Liver (tissue), 9 donors: ENCODE results near the gene ARFIP1. TPM values are rescaled to one million over a fixed set of nuclear protein-coding genes. Genes with fewer than 3 reads are reported as not detected.

Experiments
- DNase-seq: peaks from one replicate; pipeline ENCODE4 v3.0.0-alpha.2; 2017; ENCODE audit warnings: low spot score
- H3K27ac ChIP-seq, 2 donors: one replicate each; pipeline ENCODE4 v1.7.0; 2013; ENCODE audit warnings: inconsistent platforms in 2 of 2, low read length in 2 of 2, control low read depth in 1 of 2, low read depth in 1 of 2, mild to moderate bottlenecking in 1 of 2
- H3K27me3 ChIP-seq, 4 donors: one replicate each; pipeline versions ENCODE4 v1.6.1 to v1.7.0; 2013; ENCODE audit warnings: low read length in 3 of 4, inconsistent platforms in 1 of 4, mild to moderate bottlenecking in 1 of 4, moderate library complexity in 1 of 4; ENCODE audit not compliant: control insufficient read depth in 4 of 4, insufficient read depth in 4 of 4
- H3K36me3 ChIP-seq, 4 donors: one replicate each; pipeline versions ENCODE4 v1.6.1 to v1.7.0; 2013; ENCODE audit warnings: low read length in 3 of 4, mild to moderate bottlenecking in 3 of 4, low read depth in 1 of 4, moderate library complexity in 1 of 4; ENCODE audit not compliant: control insufficient read depth in 4 of 4, insufficient read depth in 3 of 4
- H3K4me1 ChIP-seq, 4 donors: one replicate each; pipeline versions ENCODE4 v1.6.1 to v1.7.0; 2013; ENCODE audit warnings: low read length in 3 of 4, mild to moderate bottlenecking in 3 of 4, moderate library complexity in 1 of 4; ENCODE audit not compliant: control insufficient read depth in 4 of 4, insufficient read depth in 4 of 4
- H3K4me3 ChIP-seq, 3 donors: one replicate each; pipeline versions ENCODE4 v1.6.1 to v1.7.0; 2013; ENCODE audit warnings: low read length in 3 of 3, control low read depth in 1 of 3, low read depth in 1 of 3, mild to moderate bottlenecking in 1 of 3
- H3K9ac ChIP-seq, 2 donors: one replicate each; pipeline ENCODE4 v1.7.0; 2013; ENCODE audit warnings: low read length in 2 of 2, mild to moderate bottlenecking in 2 of 2, moderate library complexity in 2 of 2, control low read depth in 1 of 2, low read depth in 1 of 2
- H3K9me3 ChIP-seq, 4 donors: one replicate each; pipeline versions ENCODE4 v1.6.1 to v1.7.0; 2013; ENCODE audit warnings: low read length in 3 of 4; ENCODE audit not compliant: control insufficient read depth in 4 of 4
- EGR1 ChIP-seq, 2 donors: IDR thresholded peaks; 2 replicates each; pipeline ENCODE4 v1.6.1; 2016 to 2018; ENCODE audit warnings: antibody characterized with exemption in 2 of 2, low read depth in 2 of 2
- FOXA1 ChIP-seq: IDR thresholded peaks from 2 replicates; pipeline ENCODE4 v1.6.1; 2016; ENCODE audit warnings: antibody characterized with exemption
- FOXA2 ChIP-seq: IDR thresholded peaks from 2 replicates; pipeline ENCODE4 v1.6.1; 2016; ENCODE audit warnings: antibody characterized with exemption
- GABPA ChIP-seq, 2 donors: IDR thresholded peaks in 1 of 2; conservative IDR thresholded peaks in 1 of 2; 2 replicates each; pipeline ENCODE4 v1.6.1; 2016; ENCODE audit warnings: antibody characterized with exemption in 2 of 2, mild to moderate bottlenecking in 1 of 2, moderate library complexity in 1 of 2
- HNF4A ChIP-seq, 2 donors: conservative IDR thresholded peaks; 2 replicates each; pipeline ENCODE4 v1.6.1; 2016; ENCODE audit warnings: antibody characterized with exemption in 2 of 2, mild to moderate bottlenecking in 2 of 2
- HNF4G ChIP-seq: IDR thresholded peaks from 2 replicates; pipeline ENCODE4 v1.6.1; 2016; ENCODE audit warnings: antibody characterized with exemption
- JUND ChIP-seq, 2 donors: IDR thresholded peaks; 2 replicates each; pipeline ENCODE4 v1.6.1; 2016; ENCODE audit warnings: antibody characterized with exemption in 2 of 2
- NR2F2 ChIP-seq: IDR thresholded peaks from 2 replicates; pipeline ENCODE4 v1.6.1; 2016; ENCODE audit warnings: antibody characterized with exemption
- RXRA ChIP-seq, 2 donors: IDR thresholded peaks; 2 replicates each; pipeline ENCODE4 v1.6.1; 2017 to 2018; ENCODE audit warnings: antibody characterized with exemption in 2 of 2, mild to moderate bottlenecking in 1 of 2
- SP1 ChIP-seq: IDR thresholded peaks from 2 replicates; pipeline ENCODE4 v1.6.1; 2018; ENCODE audit warnings: antibody characterized with exemption, mild to moderate bottlenecking
- TAF1 ChIP-seq: conservative IDR thresholded peaks from 2 replicates; pipeline ENCODE4 v1.6.1; 2016; ENCODE audit warnings: antibody characterized with exemption, mild to moderate bottlenecking
- YY1 ChIP-seq: IDR thresholded peaks from 2 replicates; pipeline ENCODE4 v1.6.1; 2016; ENCODE audit warnings: antibody characterized with exemption, mild to moderate bottlenecking
- WGBS: extraction: QIAGEN DNeasy Blood & Tissue Kit; methylation state at CpG from one replicate; pipeline ENCODE4 v1.1.7; 2013; 5-methylcytosine and 5-hydroxymethylcytosine counted together
- polyA plus RNA-seq, 2 donors: library from polyadenylated mRNA; stranded (reverse) in 1 of 2; unstranded in 1 of 2; fragments of 200-250 nt in 1 of 2; fragments of >200 nt in 1 of 2; fragmentation: Nextera tagmentation in 1 of 2; extraction: Ambion mirVana in 1 of 2; gene quantifications; one replicate each; pipeline versions ENCODE4 v1.2.1 to v1.2.3, GENCODE V29; 2013 to 2015
- total RNA-seq, 2 donors: library from RNA; depleted of rRNA; stranded (reverse); fragments of >200 nt; gene quantifications; one replicate each; pipeline ENCODE4 v1.2.3, GENCODE V29; 2014
- TF ChIP-seq, protein P1 (sequence below): IDR thresholded peaks from 2 replicates; pipeline ENCODE4 v1.6.1; 2016; ENCODE audit warnings: antibody characterized with exemption, mild to moderate bottlenecking
- TF ChIP-seq, protein P2 (sequence below): IDR thresholded peaks from 2 replicates; pipeline ENCODE4 v1.6.1; 2016; ENCODE audit warnings: antibody characterized with exemption
- TF ChIP-seq, protein P3 (sequence below): IDR thresholded peaks from 2 replicates; pipeline ENCODE4 v1.6.1; 2016; ENCODE audit warnings: antibody characterized with exemption
- TF ChIP-seq, protein P4 (sequence below): IDR thresholded peaks from 2 replicates; pipeline ENCODE4 v1.6.1; 2016; ENCODE audit warnings: antibody characterized with exemption
- donor health status: healthy.
- donor health status: healthy.
- donor health status: healthy.
- donor health status: healthy.
- donor health status: healthy.

ARFIP1 gene
- total and polyA plus RNA-seq, 4 donors = 6.8 to 16.8 (median 14.9) TPM

DNA sequence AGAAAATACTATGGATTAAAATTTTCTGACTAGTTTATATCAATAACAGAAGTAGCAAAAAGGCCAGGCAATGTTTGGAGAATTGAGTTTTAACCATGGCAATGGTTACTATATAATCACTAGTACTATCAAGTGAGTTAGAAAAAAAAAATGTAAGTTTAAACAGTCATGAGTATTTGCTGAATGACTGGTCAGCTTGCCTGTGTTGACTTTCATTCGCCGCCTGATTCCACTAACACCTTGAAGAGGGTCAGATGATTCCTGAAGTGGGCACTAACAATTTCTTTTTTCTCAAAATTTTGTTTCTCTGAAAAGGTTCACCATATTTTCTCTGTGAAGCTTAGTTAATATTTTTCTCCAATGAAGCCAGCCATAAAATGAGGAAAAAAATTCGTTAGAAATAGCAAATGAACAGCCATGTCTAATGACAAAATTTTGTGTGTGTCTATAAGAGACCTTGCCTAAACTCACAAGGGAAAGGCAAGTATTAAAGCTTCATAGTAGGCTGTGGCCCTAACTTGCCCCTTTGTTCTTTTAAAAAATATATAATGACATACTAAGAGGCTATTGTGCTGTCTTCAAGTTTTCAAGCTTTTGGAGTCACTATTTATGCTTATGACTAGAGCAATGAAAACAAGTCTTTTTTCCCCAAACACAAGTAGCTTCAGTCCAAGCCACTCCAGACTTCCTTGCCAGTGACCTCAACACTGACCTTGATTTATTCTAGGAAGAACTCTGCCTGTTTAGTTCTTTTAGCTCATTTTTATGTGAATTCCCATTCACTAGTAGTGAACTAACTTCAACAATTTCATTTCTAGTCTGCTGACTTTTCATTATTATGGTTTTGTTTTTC, 138.0 kb downstream of the ARFIP1 start:
- Histone ChIP-seq H3K9me3 (peaks cover 0 to 2% (median 0%) of the 10 kb centered on the region in 4 donors), H3K9ac (no peak overlapping the region), H3K4me1 (no peaks in the 10 kb centered on the region), H3K36me3 (no peaks in the 10 kb centered on the region), H3K27me3 (no peaks in the 10 kb centered on the region), H3K27ac (no peak overlapping the region), H3K4me3 (no peak overlapping the region)
- 96% methylated on average over 3 of the region's 3 CpGs for WGBS
- DNase-seq = no peak
- TF ChIP-seq, protein P1, sequence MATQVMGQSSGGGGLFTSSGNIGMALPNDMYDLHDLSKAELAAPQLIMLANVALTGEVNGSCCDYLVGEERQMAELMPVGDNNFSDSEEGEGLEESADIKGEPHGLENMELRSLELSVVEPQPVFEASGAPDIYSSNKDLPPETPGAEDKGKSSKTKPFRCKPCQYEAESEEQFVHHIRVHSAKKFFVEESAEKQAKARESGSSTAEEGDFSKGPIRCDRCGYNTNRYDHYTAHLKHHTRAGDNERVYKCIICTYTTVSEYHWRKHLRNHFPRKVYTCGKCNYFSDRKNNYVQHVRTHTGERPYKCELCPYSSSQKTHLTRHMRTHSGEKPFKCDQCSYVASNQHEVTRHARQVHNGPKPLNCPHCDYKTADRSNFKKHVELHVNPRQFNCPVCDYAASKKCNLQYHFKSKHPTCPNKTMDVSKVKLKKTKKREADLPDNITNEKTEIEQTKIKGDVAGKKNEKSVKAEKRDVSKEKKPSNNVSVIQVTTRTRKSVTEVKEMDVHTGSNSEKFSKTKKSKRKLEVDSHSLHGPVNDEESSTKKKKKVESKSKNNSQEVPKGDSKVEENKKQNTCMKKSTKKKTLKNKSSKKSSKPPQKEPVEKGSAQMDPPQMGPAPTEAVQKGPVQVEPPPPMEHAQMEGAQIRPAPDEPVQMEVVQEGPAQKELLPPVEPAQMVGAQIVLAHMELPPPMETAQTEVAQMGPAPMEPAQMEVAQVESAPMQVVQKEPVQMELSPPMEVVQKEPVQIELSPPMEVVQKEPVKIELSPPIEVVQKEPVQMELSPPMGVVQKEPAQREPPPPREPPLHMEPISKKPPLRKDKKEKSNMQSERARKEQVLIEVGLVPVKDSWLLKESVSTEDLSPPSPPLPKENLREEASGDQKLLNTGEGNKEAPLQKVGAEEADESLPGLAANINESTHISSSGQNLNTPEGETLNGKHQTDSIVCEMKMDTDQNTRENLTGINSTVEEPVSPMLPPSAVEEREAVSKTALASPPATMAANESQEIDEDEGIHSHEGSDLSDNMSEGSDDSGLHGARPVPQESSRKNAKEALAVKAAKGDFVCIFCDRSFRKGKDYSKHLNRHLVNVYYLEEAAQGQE = no peak
- no peak for TF ChIP-seq NR2F2
- TF ChIP-seq, protein P2, sequence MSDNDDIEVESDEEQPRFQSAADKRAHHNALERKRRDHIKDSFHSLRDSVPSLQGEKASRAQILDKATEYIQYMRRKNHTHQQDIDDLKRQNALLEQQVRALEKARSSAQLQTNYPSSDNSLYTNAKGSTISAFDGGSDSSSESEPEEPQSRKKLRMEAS = no peak
- no peak for TF ChIP-seq TAF1
- TF ChIP-seq RXRA (IDR thresholded peaks at IDR 0.05) = no peak

DNA sequence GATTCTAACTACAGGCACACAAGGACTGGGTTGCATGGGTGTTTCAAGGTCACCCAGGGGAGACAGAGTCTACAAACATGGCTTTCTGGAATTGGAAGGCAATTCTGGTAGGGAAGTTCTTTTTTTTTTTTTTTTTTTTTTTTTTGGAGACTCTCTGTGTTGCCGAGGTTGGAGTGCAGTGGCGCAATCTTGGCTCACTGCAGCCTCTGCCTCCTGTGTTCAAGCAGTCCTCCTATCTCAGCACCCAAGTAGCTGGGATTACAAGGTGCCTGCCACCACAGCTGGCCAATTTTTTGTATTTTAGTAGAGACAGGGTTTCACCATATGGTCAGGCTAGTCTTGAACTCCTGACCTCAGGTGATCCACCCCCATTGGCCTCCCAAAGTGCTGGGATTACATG, 140.1 kb downstream of the ARFIP1 start:
- Histone ChIP-seq H3K27me3 (no peaks in the 10 kb centered on the region), H3K4me1 (no peaks in the 10 kb centered on the region), H3K9me3 (peaks cover 0 to 2% (median 0%) of the 10 kb centered on the region in 4 donors), H3K9ac (no peak overlapping the region), H3K4me3 (no peak overlapping the region), H3K27ac (no peak overlapping the region), H3K36me3 (no peaks in the 10 kb centered on the region)
- 95% methylated on average over 2 of the region's 2 CpGs for WGBS
- no peak for TF ChIP-seq FOXA2
- no peak for TF ChIP-seq EGR1 (IDR thresholded peaks at IDR 0.05; ENCODE audit: low read depth in 2 of 2)
- TF ChIP-seq RXRA (IDR thresholded peaks at IDR 0.05) = no peak
- TF ChIP-seq HNF4A (conservative IDR thresholded peaks at IDR 0.05) = no peak
- TF ChIP-seq, protein P1 = no peak
- no peak for TF ChIP-seq HNF4G
- no peak for TF ChIP-seq JUND (IDR thresholded peaks at IDR 0.05)
- TF ChIP-seq, protein P2 = no peak
- TF ChIP-seq TAF1 = no peak
- TF ChIP-seq YY1 = no peak
- no peak for TF ChIP-seq GABPA (IDR thresholded peaks at IDR 0.05 in 1 of 2, conservative IDR thresholded peaks at IDR 0.05 in 1 of 2)
- TF ChIP-seq, protein P3, sequence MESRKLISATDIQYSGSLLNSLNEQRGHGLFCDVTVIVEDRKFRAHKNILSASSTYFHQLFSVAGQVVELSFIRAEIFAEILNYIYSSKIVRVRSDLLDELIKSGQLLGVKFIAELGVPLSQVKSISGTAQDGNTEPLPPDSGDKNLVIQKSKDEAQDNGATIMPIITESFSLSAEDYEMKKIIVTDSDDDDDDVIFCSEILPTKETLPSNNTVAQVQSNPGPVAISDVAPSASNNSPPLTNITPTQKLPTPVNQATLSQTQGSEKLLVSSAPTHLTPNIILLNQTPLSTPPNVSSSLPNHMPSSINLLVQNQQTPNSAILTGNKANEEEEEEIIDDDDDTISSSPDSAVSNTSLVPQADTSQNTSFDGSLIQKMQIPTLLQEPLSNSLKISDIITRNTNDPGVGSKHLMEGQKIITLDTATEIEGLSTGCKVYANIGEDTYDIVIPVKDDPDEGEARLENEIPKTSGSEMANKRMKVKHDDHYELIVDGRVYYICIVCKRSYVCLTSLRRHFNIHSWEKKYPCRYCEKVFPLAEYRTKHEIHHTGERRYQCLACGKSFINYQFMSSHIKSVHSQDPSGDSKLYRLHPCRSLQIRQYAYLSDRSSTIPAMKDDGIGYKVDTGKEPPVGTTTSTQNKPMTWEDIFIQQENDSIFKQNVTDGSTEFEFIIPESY = no peak
- TF ChIP-seq SP1 = no peak
- TF ChIP-seq, protein P4, sequence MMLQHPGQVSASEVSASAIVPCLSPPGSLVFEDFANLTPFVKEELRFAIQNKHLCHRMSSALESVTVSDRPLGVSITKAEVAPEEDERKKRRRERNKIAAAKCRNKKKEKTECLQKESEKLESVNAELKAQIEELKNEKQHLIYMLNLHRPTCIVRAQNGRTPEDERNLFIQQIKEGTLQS = no peak
- TF ChIP-seq FOXA1 = no peak
- no peak for DNase-seq
